NCI-H146 treated with DMSO at 0.1 percent for 48 hours (cell line): ENCODE measurements around the gene NPAS4.
A peak's percentile ranks its signal among the peaks of the same experiment; 100 is the strongest.
"Not testable (repeated sequence)": the region's sequence is repeated elsewhere in the genome, so short reads cannot be mapped to it uniquely, and the experiment has no call there.

Experiments used
- DNase-seq: peaks from one replicate; lab custom pipeline; 2025; ENCODE audit not compliant: unreplicated experiment; lab: John Stamatoyannopoulos, UW

NPAS4 gene

DNA sequence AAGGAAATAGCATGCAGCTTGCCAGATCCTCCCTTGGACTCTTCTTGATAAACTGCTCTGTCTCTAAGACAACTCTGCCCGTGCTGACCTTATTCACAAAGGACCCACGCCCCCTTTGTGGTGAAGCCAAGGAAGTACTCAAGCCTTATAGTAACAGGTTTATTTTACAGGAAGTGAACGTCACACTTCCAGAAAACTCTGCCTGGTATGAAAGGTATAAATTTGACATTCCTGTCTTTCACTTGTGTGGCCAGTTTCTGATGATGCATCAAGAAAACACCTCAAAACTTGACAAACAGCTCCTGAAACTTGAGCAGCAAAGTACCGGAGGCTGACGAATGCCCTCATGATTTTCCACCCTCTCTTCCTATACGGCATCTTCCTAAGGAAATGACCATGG is 33.4 kb downstream of the NPAS4 start:
- no peak for DNase-seq

DNA sequence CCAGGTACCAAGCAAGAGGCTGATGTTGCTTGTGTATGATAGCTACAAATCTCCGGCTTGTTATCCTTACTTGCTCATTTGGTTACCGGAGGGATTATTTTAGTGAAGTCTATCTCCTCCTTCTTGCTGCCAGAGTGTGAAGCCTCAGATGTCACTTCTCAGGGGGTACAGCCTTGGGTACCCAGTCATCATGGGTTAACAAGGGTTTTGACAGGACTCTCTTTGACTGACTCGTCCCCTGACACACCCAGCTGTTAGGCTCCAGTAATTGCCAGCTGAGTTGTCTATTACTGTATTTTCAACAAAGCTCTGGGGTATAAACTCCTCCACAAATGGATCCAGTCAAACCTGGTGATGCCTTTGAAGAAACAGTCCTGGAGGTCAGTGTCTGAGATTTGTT is 34.0 kb downstream of the NPAS4 start:
- no peak for DNase-seq

DNA sequence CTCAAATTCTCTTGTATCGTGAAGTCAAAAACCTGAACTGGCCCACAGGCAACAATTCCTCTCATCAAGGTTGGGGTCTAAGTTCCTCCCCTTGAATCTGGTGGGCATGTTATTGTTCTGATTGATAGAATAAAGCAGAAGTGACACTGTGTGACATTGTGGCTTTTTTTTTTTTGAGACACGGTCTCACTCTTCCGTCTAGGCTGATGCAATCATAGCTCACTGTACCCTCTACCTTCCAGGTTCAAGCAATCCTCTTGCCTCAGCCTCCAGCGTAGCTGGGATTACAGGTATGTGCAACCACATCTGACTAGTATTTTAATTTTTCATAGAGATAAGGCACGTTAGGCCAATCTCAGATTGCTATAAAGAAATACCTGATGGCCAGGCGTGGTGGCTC is 37.0 kb downstream of the NPAS4 start:
- no peak for DNase-seq

DNA sequence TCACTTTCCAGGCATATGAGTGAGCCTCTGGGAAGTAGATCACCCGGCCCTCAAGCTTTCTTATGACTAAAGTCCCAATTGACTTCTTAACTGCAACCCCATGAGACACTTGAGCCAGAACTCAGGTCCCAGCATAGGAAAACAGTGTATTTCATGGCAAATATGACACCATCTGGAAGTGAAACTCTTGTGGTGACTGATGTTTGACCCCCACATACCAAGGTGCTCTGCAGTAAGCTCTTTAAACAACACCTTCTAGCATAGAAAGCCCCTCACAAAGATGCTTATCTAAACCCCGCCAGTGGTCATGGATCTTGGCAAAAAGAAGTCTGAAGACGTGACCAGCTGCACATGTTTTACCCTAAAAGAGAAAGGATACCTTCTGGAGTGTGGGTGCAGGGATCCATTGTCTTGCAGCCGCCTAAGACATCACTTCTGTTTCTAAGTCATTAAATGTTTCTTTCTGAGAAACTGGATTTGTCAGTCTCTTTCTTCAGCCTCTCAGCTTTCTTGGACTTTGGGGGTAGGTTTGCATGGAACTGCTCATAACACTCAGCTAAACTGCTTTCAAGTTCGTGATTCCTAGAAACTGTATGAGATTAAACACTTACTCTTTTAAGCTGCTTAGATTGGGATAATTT is 38.4 kb downstream of the NPAS4 start:
- no peak for DNase-seq

- no peak for DNase-seq
These were observed 41.2 kb downstream of the NPAS4 start for GRCh38 chr11:66462010-66462409.

DNA sequence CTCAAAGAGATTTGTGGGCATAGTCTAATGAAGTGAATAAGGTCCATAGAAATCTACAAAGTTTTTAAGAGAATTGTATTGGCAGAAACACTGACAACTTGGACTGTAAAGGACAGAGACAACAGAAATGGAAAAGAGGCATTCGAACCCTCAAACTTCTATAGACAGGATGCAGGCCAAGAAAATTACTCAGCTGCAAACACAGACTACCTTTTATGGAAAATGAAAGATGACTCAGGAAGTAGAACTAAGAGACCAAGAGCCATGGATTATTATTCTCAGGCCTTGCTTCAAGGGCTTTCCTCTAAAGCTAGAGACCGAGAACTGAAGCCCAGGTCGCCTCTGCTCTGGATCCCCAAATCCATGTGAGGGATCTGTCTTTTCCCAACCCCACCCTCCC is 42.1 kb downstream of the NPAS4 start:
- DNase-seq, result no peak

DNA sequence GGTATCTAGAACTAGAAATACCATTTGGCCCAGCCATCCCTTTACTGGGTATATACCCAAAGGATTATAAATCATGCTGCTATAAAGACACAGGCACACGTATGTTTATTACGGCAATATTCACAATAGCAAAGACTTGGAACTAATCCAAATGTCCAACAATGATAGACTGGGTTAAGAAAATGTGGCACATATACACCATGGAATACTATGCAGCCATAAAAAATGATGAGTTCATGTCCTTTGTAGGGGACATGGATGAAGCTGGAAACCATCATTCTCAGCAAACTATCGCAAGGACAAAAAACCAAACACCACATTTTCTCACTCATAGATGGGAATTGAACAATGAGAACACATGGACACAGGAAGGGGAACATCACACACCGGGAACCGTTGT is 43.3 kb downstream of the NPAS4 start:
- DNase-seq, result not testable (repeated sequence)

DNA sequence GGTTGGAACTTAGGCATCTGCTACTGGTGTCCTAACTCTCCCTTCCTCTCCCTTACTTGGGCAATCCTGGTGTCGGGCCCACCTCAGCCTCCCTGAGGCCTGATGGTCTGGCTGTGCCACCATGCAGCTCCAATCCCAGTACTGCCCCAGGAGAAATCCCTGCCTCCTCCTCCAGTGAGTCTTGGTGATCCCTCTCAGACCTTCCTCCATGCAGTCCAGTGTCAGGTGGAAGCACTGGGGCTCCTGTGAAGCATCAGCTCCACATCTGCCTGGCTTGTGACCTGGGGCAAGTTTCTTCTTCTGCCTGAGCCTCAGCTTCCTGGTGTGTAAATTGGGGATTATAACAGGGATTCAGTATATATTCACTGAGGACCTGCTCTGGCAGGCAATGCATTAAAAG is 44.1 kb downstream of the NPAS4 start:
- no peak for DNase-seq

GRCh38 chr11:66465373-66466224 is 44.8 kb downstream of the NPAS4 start:
- DNase-seq, result no peak

GRCh38 chr11:66466225-66467033 is 45.6 kb downstream of the NPAS4 start, which contains the start of gene PELI3:
TSS of gene PELI3 (plus strand) at chr11:66466905. CDS start at chr11:66468129, 1,224 bp downstream.
- DNase-seq, result peak; percentile 72

- peak; percentile 10 for DNase-seq
These were observed 46.3 kb downstream of the NPAS4 start for GRCh38 chr11:66467034-66467659.

GRCh38 chr11:66467756-66468155 is 46.9 kb downstream of the NPAS4 start:
- peak; percentile 20 for DNase-seq

GRCh38 chr11:66468691-66469090 is 47.9 kb downstream of the NPAS4 start:
- DNase-seq, result no peak

GRCh38 chr11:66469441-66469840 is 48.6 kb downstream of the NPAS4 start:
- DNase-seq, result no peak

DNA sequence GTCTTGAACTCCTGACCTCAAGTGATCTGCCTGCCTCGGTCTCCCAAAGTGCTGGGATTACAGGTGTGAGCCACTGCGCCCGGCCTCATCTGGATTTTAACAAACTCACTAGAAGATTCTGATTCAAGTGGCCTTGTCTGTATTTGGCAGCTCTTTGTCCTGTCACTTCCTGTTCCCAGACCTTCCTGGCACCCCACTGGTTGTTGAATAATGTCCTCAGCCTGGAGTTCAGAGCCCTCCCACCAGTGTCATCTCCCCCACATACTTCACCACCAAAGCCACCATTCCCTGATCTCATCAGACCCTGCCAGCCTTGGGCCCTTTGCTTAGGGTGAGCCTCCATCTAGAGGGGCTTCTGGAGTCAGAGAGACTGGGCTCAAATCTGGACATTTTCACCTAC is 49.2 kb downstream of the NPAS4 start:
- no peak for DNase-seq

DNA sequence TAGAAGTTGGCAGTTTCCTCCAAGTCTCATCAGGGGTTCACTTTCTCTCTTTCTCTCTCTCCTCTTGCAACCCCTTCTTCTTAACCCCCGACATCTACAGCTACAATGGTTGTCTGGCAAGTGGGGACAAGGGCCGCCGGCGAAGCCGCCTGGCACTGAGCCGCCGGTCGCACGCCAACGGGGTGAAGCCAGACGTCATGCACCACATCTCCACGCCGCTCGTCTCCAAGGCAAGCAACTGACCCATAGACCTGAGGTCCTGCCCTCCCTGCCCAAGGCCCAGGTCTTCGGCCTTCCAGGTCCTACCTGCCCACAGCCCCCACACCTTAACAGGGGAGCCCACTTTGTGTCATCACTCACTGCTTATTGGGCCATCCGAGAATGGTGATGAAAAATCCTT is 50.3 kb downstream of the NPAS4 start:
- no peak for DNase-seq

DNA sequence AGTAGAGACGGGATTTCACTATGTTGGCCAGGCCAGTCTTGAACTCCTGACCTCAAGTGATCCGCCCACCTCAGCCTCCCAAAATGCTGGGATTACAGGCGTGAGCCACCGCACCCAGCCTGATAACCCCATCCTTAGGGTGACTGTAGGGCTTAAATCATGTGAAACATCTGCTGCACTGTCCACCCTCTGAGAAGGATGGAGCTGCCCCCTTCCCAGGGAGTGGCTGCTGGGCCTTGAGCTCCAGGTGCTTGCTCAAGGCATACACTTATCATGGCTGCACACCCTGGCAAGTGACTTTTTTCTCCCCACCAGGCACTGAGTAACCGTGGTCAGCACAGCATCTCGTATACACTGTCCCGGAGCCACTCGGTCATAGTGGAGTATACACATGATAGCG is 51.2 kb downstream of the NPAS4 start:
- no peak for DNase-seq

GRCh38 chr11:66473167-66473566 is 52.3 kb downstream of the NPAS4 start:
- DNase-seq, result no peak

GRCh38 chr11:66473608-66474515 is 53.0 kb downstream of the NPAS4 start:
- no peak for DNase-seq
